Loucy (cell line): ENCODE results near the gene VLDLR.

ENCODE experiments used
- H2AFZ ChIP-seq: fragments of 200-600 bp; sonication (generic); 2 replicates; pipeline ENCODE4 v1.6.0; 2016; ENCODE audit warnings: antibody characterized with exemption, mild to moderate bottlenecking, low read length, moderate library complexity
- H3F3A ChIP-seq: fragments of 200-600 bp; 2 replicates; pipeline ENCODE4 v1.6.0; 2016; ENCODE audit warnings: antibody characterized with exemption, low read depth, mild to moderate bottlenecking
- H3K27me3 ChIP-seq: fragments of 200-600 bp; sonication (generic); 2 replicates; pipeline ENCODE4 v1.6.1; 2014; ENCODE audit warnings: low read length, mild to moderate bottlenecking; ENCODE audit not compliant: insufficient read depth, poor library complexity, severe bottlenecking
- H3K36me3 ChIP-seq: fragments of 200-600 bp; sonication (generic); 2 replicates; pipeline ENCODE4 v1.6.1; 2016; ENCODE audit warnings: low read length; ENCODE audit not compliant: insufficient read depth
- H3K4me1 ChIP-seq: fragments of 200-600 bp; sonication (generic); 2 replicates; pipeline ENCODE4 v1.5.1; 2014; ENCODE audit warnings: low read length, mild to moderate bottlenecking; ENCODE audit not compliant: insufficient read depth, poor library complexity, severe bottlenecking
- H3K4me2 ChIP-seq: fragments of 200-600 bp; sonication (generic); 2 replicates; pipeline ENCODE4 v1.6.0; 2014; ENCODE audit warnings: antibody characterized with exemption, low read length, low read depth, mild to moderate bottlenecking; ENCODE audit not compliant: poor library complexity, severe bottlenecking
- H3K4me3 ChIP-seq: fragments of 200-600 bp; sonication (generic); 2 replicates; pipeline ENCODE4 v1.5.1; 2014; ENCODE audit warnings: low read length, mild to moderate bottlenecking, mixed read lengths; ENCODE audit not compliant: poor library complexity, severe bottlenecking
- H3K79me2 ChIP-seq: fragments of 200-600 bp; sonication (generic); 2 replicates; pipeline ENCODE4 v1.6.1; 2014; ENCODE audit warnings: low read length; ENCODE audit not compliant: insufficient read depth
- H3K9ac ChIP-seq: fragments of 200-600 bp; sonication (generic); 2 replicates; pipeline ENCODE4 v1.6.0; 2014; ENCODE audit warnings: mild to moderate bottlenecking, low read depth, low read length, moderate library complexity; ENCODE audit not compliant: poor library complexity, severe bottlenecking
- H3K9me2 ChIP-seq: fragments of 200-600 bp; sonication (generic); replicated peaks from 2 replicates; pipeline ENCODE4 v1.6.1; 2016; ENCODE audit warnings: low read depth, low read length, mixed read lengths
- H3K9me3 ChIP-seq: fragments of 200-600 bp; sonication (generic); 2 replicates; pipeline ENCODE4 v1.6.1; 2014; ENCODE audit warnings: mild to moderate bottlenecking, antibody characterized with exemption, low read length, low read depth; ENCODE audit not compliant: insufficient read depth
- H4K20me1 ChIP-seq: fragments of 200-600 bp; sonication (generic); 2 replicates; pipeline ENCODE4 v1.6.0; 2014; ENCODE audit warnings: antibody characterized with exemption, low read length, mild to moderate bottlenecking; ENCODE audit not compliant: insufficient read depth, poor library complexity, severe bottlenecking
- CTCF ChIP-seq: fragments of 200-600 bp; sonication (generic); conservative IDR thresholded peaks from 2 replicates; pipeline ENCODE4 v1.5.1; 2014; ENCODE audit warnings: mild to moderate bottlenecking, antibody characterized with exemption, low read length
- EZH2phosphoT487 ChIP-seq: fragments of 200-600 bp; IDR thresholded peaks from 2 replicates; pipeline ENCODE4 v1.6.1; 2018; ENCODE audit warnings: antibody characterized with exemption, mild to moderate bottlenecking, moderate library complexity, borderline replicate concordance

Gene VLDLR

GRCh38 chr9:2624051-2624682 is 2.6 kb downstream of the VLDLR start:
- Histone ChIP-seq H3F3A (no peaks in the 10 kb centered on the region), H3K4me1 (peaks cover 67% of the 10 kb centered on the region), H3K9me3 (no peaks in the 10 kb centered on the region), H3K4me3 (peak overlapping the region; percentile 89), H3K9me2 (no peaks in the 10 kb centered on the region), H3K9ac (peak overlapping the region; percentile 88), H3K79me2 (peaks cover 95% of the 10 kb centered on the region), H3K27me3 (no peaks in the 10 kb centered on the region), H2AFZ (no peak overlapping the region), H3K4me2 (peak overlapping the region; percentile 82), H3K36me3 (no peaks in the 10 kb centered on the region), H4K20me1 (peaks cover 56% of the 10 kb centered on the region)
- TF ChIP-seq CTCF (no peak), EZH2phosphoT487 (no peak)

- Histone ChIP-seq H3K4me2 (peak overlapping the region; percentile 82), H3K79me2 (peaks cover 98% of the 10 kb centered on the region), H3K9me2 (no peaks in the 10 kb centered on the region), H3K4me1 (peaks cover 64% of the 10 kb centered on the region), H3K27me3 (no peaks in the 10 kb centered on the region), H3K36me3 (no peaks in the 10 kb centered on the region), H2AFZ (no peak overlapping the region), H3K9ac (no peak overlapping the region), H3F3A (no peaks in the 10 kb centered on the region), H4K20me1 (peaks cover 56% of the 10 kb centered on the region), H3K4me3 (peak overlapping the region; percentile 89), H3K9me3 (no peaks in the 10 kb centered on the region)
- TF ChIP-seq CTCF (peak; percentile 49), EZH2phosphoT487 (no peak)
These were observed 3.8 kb downstream of the VLDLR start for GRCh38 chr9:2625427-2625826.

GRCh38 chr9:2628919-2629318 is 7.3 kb downstream of the VLDLR start:
- Histone ChIP-seq H3K27me3 (no peaks in the 10 kb centered on the region), H3K9me3 (no peaks in the 10 kb centered on the region), H3K9me2 (no peaks in the 10 kb centered on the region), H3K4me1 (peaks cover 75% of the 10 kb centered on the region), H3K79me2 (peaks cover 100% of the 10 kb centered on the region), H3K4me2 (peak overlapping the region; percentile 82), H3K9ac (no peak overlapping the region), H4K20me1 (peaks cover 52% of the 10 kb centered on the region), H3F3A (0 out of 2 replicates have a peak, but pooled peaks cover 5% of the 10 kb centered on the region), H2AFZ (no peak overlapping the region), H3K4me3 (no peak overlapping the region), H3K36me3 (no peaks in the 10 kb centered on the region)
- TF ChIP-seq CTCF (no peak), EZH2phosphoT487 (no peak)
